ENCODE results near the gene TGM1. TPM values are rescaled to one million over a fixed set of nuclear protein-coding genes. Genes with fewer than 3 reads are reported as not detected.

The TGM1 gene
- total RNA-seq, 1 donor from 2014 or later: 10.1 TPM

GRCh38 chr14:24300326-24300980 is 37.5 kb upstream of the TGM1 start:
- H3K4me3 Mint-ChIP-seq: peak overlapping the region; percentile 95
- H3K27me3 Mint-ChIP-seq: no peaks in the 10 kb centered on the region
- peaks cover 14% of the 10 kb centered on the region for H3K36me3 Mint-ChIP-seq
- H3K9me3 Mint-ChIP-seq: no peaks in the 10 kb centered on the region
- peaks cover 33% of the 10 kb centered on the region for H3K4me1 Mint-ChIP-seq (ENCODE audit: unreplicated experiment)
- no peak for DNase-seq (ENCODE audit: extremely low spot score, unreplicated experiment)
- no peak for TF ChIP-seq CTCF (conservative IDR thresholded peaks at IDR 0.05)
- H3K27ac Mint-ChIP-seq: peak overlapping the region; percentile 98

GRCh38 chr14:24299255-24300191 is 36.5 kb upstream of the TGM1 start, which contains the start of the genes DHRS1 and NOP9:
Gene DHRS1, minus strand, starts transcription at chr14:24299780. Its CDS starts 674 bp downstream, at chr14:24299106.
Gene NOP9, plus strand, starts transcription at chr14:24299850. Its CDS starts 105 bp downstream, at chr14:24299955.
- H3K27ac Mint-ChIP-seq: peak within 1 kb of the TSS; percentile 98
- no peaks in the 10 kb centered on the region for H3K27me3 Mint-ChIP-seq
- H3K4me1 Mint-ChIP-seq (ENCODE audit: unreplicated experiment): peaks cover 33% of the 10 kb centered on the region
- H3K4me3 Mint-ChIP-seq: peak within 1 kb of the TSS; percentile 95
- H3K36me3 Mint-ChIP-seq: peaks cover 7% of the 10 kb centered on the region
- DNase-seq (ENCODE audit: extremely low spot score, unreplicated experiment): peak; percentile 95
- no peaks in the 10 kb centered on the region for H3K9me3 Mint-ChIP-seq
- no peak for TF ChIP-seq CTCF (conservative IDR thresholded peaks at IDR 0.05)

- H3K36me3 Mint-ChIP-seq: peaks cover 4% of the 10 kb centered on the region
- DNase-seq (ENCODE audit: extremely low spot score, unreplicated experiment): no peak
- peak overlapping the region; percentile 95 for H3K4me3 Mint-ChIP-seq
- no peaks in the 10 kb centered on the region for H3K9me3 Mint-ChIP-seq
- TF ChIP-seq CTCF (conservative IDR thresholded peaks at IDR 0.05): no peak
- H3K4me1 Mint-ChIP-seq (ENCODE audit: unreplicated experiment): peaks cover 33% of the 10 kb centered on the region
- peak overlapping the region; percentile 98 for H3K27ac Mint-ChIP-seq
- H3K27me3 Mint-ChIP-seq: no peaks in the 10 kb centered on the region
Observed at GRCh38 chr14:24298892-24299254, 35.9 kb upstream of the TGM1 start.

- H3K27ac Mint-ChIP-seq: peak overlapping the region; percentile 83
- peak overlapping the region; percentile 64 for H3K4me3 Mint-ChIP-seq
- peaks cover 33% of the 10 kb centered on the region for H3K4me1 Mint-ChIP-seq (ENCODE audit: unreplicated experiment)
- TF ChIP-seq CTCF (conservative IDR thresholded peaks at IDR 0.05): peak; percentile 54
- H3K27me3 Mint-ChIP-seq: no peaks in the 10 kb centered on the region
- no peak for DNase-seq (ENCODE audit: extremely low spot score, unreplicated experiment)
- H3K36me3 Mint-ChIP-seq: peaks cover 4% of the 10 kb centered on the region
- no peaks in the 10 kb centered on the region for H3K9me3 Mint-ChIP-seq
Observed at GRCh38 chr14:24297190-24297964, 34.4 kb upstream of the TGM1 start.

Measured in type B pancreatic cell (in vitro differentiated cells).